Measurements from ENCODE around the gene F10. TPM values are rescaled to one million over a fixed set of nuclear protein-coding genes. Genes with fewer than 3 reads are reported as not detected.

F10 gene
- total RNA-seq, 4 donors from 2014 or later, result 1.00 to 4.8 (median 2.4) TPM

DNA sequence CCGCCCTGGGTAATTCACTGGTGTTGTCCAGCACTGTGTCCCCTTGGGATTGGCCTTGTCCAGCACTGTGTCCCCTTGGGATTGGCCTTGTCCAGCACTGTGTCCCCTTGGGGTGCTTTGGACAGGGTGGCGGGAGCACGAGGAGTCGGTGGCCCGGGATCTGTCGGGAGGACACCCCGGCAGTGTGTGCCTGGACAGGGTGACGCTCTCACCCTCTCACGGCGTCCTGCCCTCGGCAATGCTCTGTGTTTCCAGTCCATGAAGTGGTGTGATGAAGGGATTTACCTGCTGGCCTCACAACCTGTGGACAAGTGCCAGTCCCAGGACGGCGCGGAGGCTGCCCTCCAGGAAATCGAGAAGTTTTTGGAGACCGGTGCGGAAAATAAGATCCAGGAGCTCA, 46.9 kb upstream of the F10 start:
- in situ Hi-C loops (cut with MboI; ENCODE audit: low sequenced_read_pairs in 4 of 4), result no loop called here
- DNase-seq, result no peak
- Histone ChIP-seq H3K4me1 (no peaks in the 10 kb centered on the region), H3K4me3 (no peak overlapping the region), H3K27me3 (peaks cover 0 to 11% (median 5%) of the 10 kb centered on the region in 3 donors), H3K27ac (no peak overlapping the region), H3K9me3 (no peaks in the 10 kb centered on the region), H3K36me3 (no peaks in the 10 kb centered on the region)
- no peak for ATAC-seq
- intact Hi-C loops (cut with DNase I; ENCODE audit: low total_unique reads), result no loop called here
- TF ChIP-seq CTCF (IDR thresholded peaks at IDR 0.05 in 4 of 5, conservative IDR thresholded peaks at IDR 0.05 in 1 of 5) (no peak), POLR2A (IDR thresholded peaks at IDR 0.05) (no peak)

- H3K4me1 ChIP-seq, result no peaks in the 10 kb centered on the region
- H3K4me3 ChIP-seq, result no peak overlapping the region
- no peaks in the 10 kb centered on the region for H3K36me3 ChIP-seq
- H3K27ac ChIP-seq, result no peak overlapping the region
- in situ Hi-C loops (cut with MboI; ENCODE audit: low sequenced_read_pairs in 4 of 4), result no loop called here
- H3K27me3 ChIP-seq, result peaks cover 0 to 11% (median 5%) of the 10 kb centered on the region in 3 donors
- H3K9me3 ChIP-seq, result no peaks in the 10 kb centered on the region
- intact Hi-C loops (cut with DNase I; ENCODE audit: low total_unique reads), result no loop called here
- TF ChIP-seq CTCF (IDR thresholded peaks at IDR 0.05 in 4 of 5, conservative IDR thresholded peaks at IDR 0.05 in 1 of 5) (no peak), POLR2A (IDR thresholded peaks at IDR 0.05) (no peak)
- DNase-seq, result no peak
- no peak for ATAC-seq
Observed at GRCh38 chr13:113076681-113077401, 45.8 kb upstream of the F10 start.

- Histone ChIP-seq H3K4me3 (no peak overlapping the region), H3K9me3 (no peaks in the 10 kb centered on the region), H3K27ac (no peak overlapping the region), H3K27me3 (peaks cover 0 to 11% (median 5%) of the 10 kb centered on the region in 3 donors), H3K4me1 (no peaks in the 10 kb centered on the region), H3K36me3 (no peaks in the 10 kb centered on the region)
- intact Hi-C loops (cut with DNase I; ENCODE audit: low total_unique reads) (no loop called here), in situ Hi-C loops (cut with MboI; ENCODE audit: low sequenced_read_pairs in 4 of 4) (no loop called here)
- no peak for DNase-seq
- TF ChIP-seq POLR2A (IDR thresholded peaks at IDR 0.05) (no peak), CTCF (IDR thresholded peaks at IDR 0.05 in 4 of 5, conservative IDR thresholded peaks at IDR 0.05 in 1 of 5) (no peak)
- no peak for ATAC-seq
Observed at GRCh38 chr13:113077566-113077952, 45.0 kb upstream of the F10 start.

DNA sequence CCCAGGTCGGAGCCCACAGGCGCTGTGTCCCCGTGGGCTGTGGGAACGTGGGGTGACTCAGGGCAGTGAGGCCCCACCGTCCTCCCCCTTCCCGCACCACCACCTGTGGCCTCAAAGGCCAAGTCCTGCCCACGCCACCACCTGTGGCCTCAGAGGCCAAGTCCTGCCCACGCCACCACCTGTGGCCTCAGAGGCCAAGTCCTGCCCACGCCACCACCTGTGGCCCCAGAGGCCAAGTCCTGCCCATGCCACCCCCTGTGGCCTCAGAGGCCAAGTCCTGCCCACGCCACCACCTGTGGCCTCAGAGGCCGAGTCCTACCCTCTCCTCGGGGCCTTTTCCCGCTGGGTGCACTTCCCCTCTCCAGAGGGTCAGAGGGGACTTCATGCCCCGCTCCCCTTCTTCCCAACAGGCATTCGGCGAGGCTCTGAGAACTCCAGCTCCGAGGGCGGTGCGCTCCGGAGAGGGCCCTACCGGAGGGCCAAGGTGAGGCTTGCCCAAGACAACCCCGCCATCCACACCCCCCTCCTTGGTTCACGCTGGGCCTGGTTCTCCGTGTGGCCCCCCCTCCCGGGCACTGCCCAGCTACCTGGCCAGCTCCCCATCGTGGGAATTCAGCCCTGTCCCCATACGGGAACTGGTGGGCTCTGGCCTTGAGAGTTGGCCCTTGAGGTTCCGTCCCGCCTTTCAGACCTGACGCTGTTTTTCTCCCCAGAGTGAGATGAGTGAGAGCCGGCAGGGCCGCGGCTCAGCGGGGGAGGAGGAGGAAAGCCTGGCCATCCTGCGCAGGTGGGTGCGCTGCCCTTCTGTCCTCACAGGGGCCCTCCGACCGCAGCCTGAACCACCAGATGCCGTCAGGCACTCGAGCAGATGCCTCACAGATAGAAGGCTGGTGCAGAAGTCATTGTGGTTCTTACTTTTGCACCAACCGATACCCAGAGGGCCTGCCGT, 44.4 kb upstream of the F10 start:
- H3K36me3 ChIP-seq, result no peaks in the 10 kb centered on the region
- no peak overlapping the region for H3K27ac ChIP-seq
- DNase-seq, result no peak
- intact Hi-C loops (cut with DNase I; ENCODE audit: low total_unique reads) (no loop called here), in situ Hi-C loops (cut with MboI; ENCODE audit: low sequenced_read_pairs in 4 of 4) (no loop called here)
- peaks cover 0 to 11% (median 5%) of the 10 kb centered on the region in 3 donors for H3K27me3 ChIP-seq
- no peak for ATAC-seq
- peaks cover under 1 to 2% of the 10 kb centered on the region in 2 donors for H3K4me1 ChIP-seq
- H3K4me3 ChIP-seq, result no peak overlapping the region
- TF ChIP-seq CTCF (IDR thresholded peaks at IDR 0.05 in 4 of 5, conservative IDR thresholded peaks at IDR 0.05 in 1 of 5), result no peak
- TF ChIP-seq POLR2A (IDR thresholded peaks at IDR 0.05), result no peak
- no peaks in the 10 kb centered on the region for H3K9me3 ChIP-seq
